SHP77 (cell line): Measurements from ENCODE around the gene WWOX.
A peak's percentile ranks its signal among the peaks of the same experiment; 100 is the strongest.

ENCODE experiments used
- DNase-seq, 2 experiments: peaks; one replicate each; lab custom pipeline; 2025; lab: John Stamatoyannopoulos, UW

WWOX gene

GRCh38 chr16:78105517-78105916 lies 6.1 kb downstream of the WWOX start:
- DNase-seq = no peak

- DNase-seq = no peak
These were observed 7.2 kb downstream of the WWOX start for GRCh38 chr16:78106686-78107085.

GRCh38 chr16:78108451-78108850 lies 9.0 kb downstream of the WWOX start:
- DNase-seq = no peak

- no peak for DNase-seq
These were observed 13.8 kb downstream of the WWOX start for GRCh38 chr16:78113258-78113657.

GRCh38 chr16:78115659-78116058 lies 16.2 kb downstream of the WWOX start:
- DNase-seq = no peak

GRCh38 chr16:78116946-78117345 lies 17.5 kb downstream of the WWOX start:
- DNase-seq = no peak

GRCh38 chr16:78117391-78117790 lies 17.9 kb downstream of the WWOX start:
- DNase-seq = no peak

- no peak for DNase-seq
These were observed 19.1 kb downstream of the WWOX start for GRCh38 chr16:78118469-78119025.

- DNase-seq = peak; percentile 73 to 76
These were observed 23.4 kb downstream of the WWOX start for GRCh38 chr16:78122774-78123315.

- no peak for DNase-seq
These were observed 25.8 kb downstream of the WWOX start for GRCh38 chr16:78125112-78125844.

- DNase-seq = no peak
These were observed 27.2 kb downstream of the WWOX start for GRCh38 chr16:78126662-78127061.

- DNase-seq = no peak
These were observed 27.7 kb downstream of the WWOX start for GRCh38 chr16:78127130-78127529.

GRCh38 chr16:78128913-78129312 lies 29.5 kb downstream of the WWOX start:
- DNase-seq = no peak

GRCh38 chr16:78129349-78129748 lies 29.9 kb downstream of the WWOX start:
- DNase-seq = no peak

- DNase-seq = no peak
These were observed 30.7 kb downstream of the WWOX start for GRCh38 chr16:78130083-78130608.

GRCh38 chr16:78130950-78131349 lies 31.5 kb downstream of the WWOX start:
- DNase-seq = no peak

GRCh38 chr16:78133919-78134318 lies 34.5 kb downstream of the WWOX start:
- peak; percentile 49 to 58 for DNase-seq

GRCh38 chr16:78134944-78135619 lies 35.6 kb downstream of the WWOX start:
- DNase-seq = peak; percentile 78 to 81

GRCh38 chr16:78137179-78137578 lies 37.7 kb downstream of the WWOX start:
- no peak for DNase-seq

- no peak for DNase-seq
These were observed 38.5 kb downstream of the WWOX start for GRCh38 chr16:78137782-78138616.

- no peak for DNase-seq
These were observed 41.5 kb downstream of the WWOX start for GRCh38 chr16:78140818-78141466.
